HG03432 (cell line): ENCODE measurements around the gene RGS6.
A peak's percentile ranks its signal among the peaks of the same experiment; 100 is the strongest.

Source experiments
- ATAC-seq: cut with Tn5 transposase; IDR thresholded peaks from one replicate; pipeline ENCODE4 v1.9.1; 2021; ENCODE audit warnings: mild to moderate bottlenecking, moderate library complexity; ENCODE audit not compliant: unreplicated experiment

Gene RGS6

GRCh38 chr14:71942904-71943694, 10.9 kb downstream of the RGS6 start:
- no peak for ATAC-seq

- ATAC-seq = no peak
Measured at GRCh38 chr14:71943695-71944018, 11.4 kb downstream of the RGS6 start.

DNA sequence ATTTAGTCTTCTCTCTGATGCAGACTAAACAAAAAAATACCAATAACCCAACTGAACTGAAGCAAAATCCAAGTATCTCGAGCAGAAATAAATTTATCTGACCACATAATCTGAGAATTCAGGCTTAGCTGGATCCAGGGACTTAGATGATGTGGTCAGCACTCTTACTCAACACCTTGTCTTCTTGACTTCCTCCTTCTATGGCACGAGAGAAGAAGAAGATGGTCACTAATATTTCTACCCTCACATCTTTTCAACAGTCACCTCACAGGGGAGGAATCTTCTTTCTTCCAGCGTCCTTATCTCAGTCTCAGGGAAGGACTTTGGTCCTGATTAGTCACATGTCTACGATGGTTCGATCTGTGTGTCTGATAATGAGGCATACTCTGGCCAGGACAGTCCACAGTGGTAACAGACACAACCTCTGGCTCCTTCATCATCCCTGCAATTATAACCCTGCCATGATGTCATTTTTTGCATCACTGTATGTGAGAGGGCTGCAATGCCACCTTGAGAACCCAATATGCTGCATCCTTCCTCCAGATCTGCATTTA, 15.8 kb downstream of the RGS6 start:
- no peak for ATAC-seq

GRCh38 chr14:71952381-71953363, 20.4 kb downstream of the RGS6 start:
- no peak for ATAC-seq

GRCh38 chr14:71956920-71957563, 24.8 kb downstream of the RGS6 start:
- peak; percentile 69 for ATAC-seq

- ATAC-seq = no peak
Measured at GRCh38 chr14:71959055-71959454, 26.8 kb downstream of the RGS6 start.

GRCh38 chr14:71960494-71961353, 28.5 kb downstream of the RGS6 start:
- no peak for ATAC-seq

GRCh38 chr14:71961972-71962371, 29.7 kb downstream of the RGS6 start:
- ATAC-seq = no peak

DNA sequence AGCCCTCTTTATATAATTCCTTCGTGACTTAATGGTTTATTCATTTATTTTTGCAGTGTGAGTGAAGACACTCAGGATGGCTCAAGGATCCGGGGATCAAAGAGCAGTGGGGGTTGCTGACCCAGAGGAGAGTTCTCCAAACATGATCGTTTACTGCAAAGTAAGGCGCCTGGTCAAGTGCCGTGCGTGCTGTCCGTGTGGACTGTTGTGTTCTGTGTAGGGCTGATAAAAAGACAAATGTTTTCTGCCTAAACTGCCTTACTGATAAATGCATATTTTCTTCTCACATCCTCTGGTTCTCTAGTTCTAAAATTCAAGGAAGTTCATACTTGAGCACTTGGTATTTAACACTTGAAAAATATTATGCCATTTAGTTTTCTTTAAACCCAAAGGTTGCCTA, 32.5 kb downstream of the RGS6 start:
- no peak for ATAC-seq

- ATAC-seq = no peak
Measured at GRCh38 chr14:71966528-71966927, 34.3 kb downstream of the RGS6 start.

GRCh38 chr14:71967704-71968103, 35.5 kb downstream of the RGS6 start:
- no peak for ATAC-seq

- no peak for ATAC-seq
Measured at GRCh38 chr14:71970272-71970671, 38.0 kb downstream of the RGS6 start.

- ATAC-seq = no peak
Measured at GRCh38 chr14:71985538-71986189, 53.4 kb downstream of the RGS6 start.

DNA sequence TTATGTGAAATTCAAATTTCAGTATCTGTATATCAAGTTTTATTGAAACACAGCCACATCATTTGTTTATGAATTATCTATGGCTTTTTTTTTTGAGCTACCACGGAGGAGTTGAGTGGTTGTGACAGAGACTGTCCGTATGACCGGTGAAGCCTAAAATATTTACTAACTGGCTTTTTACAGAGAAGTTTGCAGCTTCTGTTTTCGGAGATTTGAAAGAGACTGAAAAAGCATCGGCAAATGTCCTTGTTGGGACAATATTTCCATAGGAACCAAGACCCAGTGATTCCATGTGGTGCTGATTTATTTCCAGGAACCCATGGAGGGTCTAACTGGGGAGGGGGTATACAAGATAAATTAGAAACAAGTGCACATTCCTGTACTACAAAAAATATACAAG, 56.2 kb downstream of the RGS6 start:
- no peak for ATAC-seq

GRCh38 chr14:71988939-71989338, 56.7 kb downstream of the RGS6 start:
- ATAC-seq = no peak

GRCh38 chr14:71994416-71994815, 62.2 kb downstream of the RGS6 start:
- no peak for ATAC-seq

DNA sequence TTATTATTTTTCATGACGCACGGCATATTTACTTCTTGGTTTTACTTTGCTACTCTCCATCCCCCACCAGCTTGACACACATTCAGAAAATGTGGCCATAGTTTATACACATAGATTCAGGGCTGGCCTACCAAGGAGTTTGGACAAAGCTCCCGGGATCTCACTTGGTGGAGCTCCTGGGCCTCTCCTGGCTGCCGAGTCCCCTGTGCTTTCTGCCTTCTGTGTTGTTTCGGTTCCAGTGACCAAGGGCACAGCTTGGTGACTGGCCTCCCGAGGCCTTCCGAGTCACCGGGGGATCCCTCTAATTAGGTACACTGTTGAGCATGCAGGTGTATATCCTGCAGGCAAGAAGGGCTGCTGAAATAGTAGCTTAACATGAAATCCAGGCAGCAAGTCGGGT, 63.5 kb downstream of the RGS6 start:
- ATAC-seq = no peak

DNA sequence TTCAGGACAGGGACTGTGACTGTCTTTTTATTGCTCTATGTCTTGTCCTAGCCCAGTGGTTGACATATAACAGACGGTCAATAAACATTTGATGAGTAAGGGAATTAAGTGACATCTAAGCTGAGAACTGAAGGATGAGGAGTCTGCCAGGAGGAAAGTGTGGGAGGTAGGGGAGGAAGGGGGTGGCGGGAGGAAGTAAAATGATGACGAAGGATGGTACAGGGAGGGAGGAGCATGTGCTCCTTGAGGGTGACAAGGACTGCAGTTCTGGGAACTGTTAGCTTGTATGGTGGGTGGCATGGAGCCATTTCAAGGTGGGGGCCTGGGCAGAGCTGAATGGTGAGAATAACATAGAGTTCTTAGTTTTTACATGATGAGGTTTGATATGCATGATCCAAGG, 64.4 kb downstream of the RGS6 start:
- ATAC-seq = no peak

GRCh38 chr14:72000907-72001306, 68.7 kb downstream of the RGS6 start:
- no peak for ATAC-seq

DNA sequence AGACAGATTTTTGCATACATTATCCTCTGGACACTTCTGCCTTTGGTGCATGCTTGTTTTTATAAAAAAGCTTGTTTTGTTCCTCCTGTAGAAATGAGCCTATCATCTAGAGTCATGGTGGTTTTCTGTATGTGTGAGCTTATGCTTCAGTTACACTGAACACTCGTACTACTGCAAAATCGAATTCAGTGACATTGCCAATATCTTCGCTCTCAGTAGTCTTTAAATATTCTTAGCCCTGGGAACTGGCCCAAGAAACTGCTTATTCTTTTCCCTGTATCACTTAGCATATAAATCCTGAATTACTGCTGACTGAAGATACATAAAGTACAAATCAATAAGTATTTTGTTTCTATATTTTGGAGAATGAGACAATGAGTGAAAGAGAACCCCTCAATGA, 70.5 kb downstream of the RGS6 start:
- ATAC-seq = no peak
